Superior temporal gyrus (tissue), 1 donor: ENCODE data around the gene TMEM272.

ENCODE experiments used
- DNase-seq: peaks from one replicate; pipeline ENCODE4 v3.0.0-alpha.2; 2016; ENCODE audit errors: extremely low spot score

TMEM272 gene

GRCh38 chr13:51804295-51805172 lies 40.4 kb downstream of the TMEM272 start:
- DNase-seq, result peak; percentile 75

- peak; percentile 89 for DNase-seq
These were observed 41.3 kb downstream of the TMEM272 start, which contains the start of gene DHRS12 for GRCh38 chr13:51803422-51804294. Gene DHRS12, minus strand, starts transcription at chr13:51804163. Its CDS starts 4,504 bp downstream, at chr13:51799659.

DNA sequence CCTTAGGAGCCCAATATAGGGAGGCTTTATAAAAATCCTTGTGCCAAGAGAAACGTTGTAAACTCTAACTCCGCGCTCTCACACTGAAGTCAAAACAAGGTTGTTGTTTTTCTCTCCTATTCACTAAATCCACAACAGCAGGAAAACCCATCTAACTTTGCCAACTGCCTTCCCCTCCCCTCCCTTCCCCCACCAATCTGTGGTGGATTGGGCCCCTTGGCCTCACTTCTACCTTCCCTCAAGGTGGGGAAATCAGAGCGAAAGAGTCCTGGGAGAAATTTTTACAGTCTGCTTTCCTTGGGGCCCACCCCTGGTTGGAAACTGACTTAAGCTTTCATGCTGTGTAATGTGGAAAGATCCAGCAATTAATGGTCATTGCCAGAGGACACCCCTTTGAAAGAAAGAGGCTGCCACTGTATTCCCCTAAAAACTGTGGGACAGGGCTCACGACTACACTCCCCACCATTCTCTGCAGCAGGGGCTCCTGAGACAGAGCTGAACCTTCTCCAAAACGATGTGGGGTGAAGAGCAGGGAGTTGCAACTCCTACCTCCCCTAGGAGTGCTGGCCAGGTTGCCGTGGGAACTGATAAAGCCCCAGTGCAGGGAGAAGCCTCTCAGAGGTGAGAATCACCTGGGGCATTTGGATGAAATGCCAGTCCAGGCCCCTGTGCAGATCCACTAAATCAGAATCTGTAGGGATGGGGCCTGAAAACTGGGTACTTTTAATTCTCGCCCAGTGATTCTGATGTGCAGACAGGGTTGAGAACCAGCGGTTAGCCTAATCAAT lies 42.2 kb downstream of the TMEM272 start:
- no peak for DNase-seq

GRCh38 chr13:51801631-51802099 lies 43.3 kb downstream of the TMEM272 start:
- peak; percentile 78 for DNase-seq

DNA sequence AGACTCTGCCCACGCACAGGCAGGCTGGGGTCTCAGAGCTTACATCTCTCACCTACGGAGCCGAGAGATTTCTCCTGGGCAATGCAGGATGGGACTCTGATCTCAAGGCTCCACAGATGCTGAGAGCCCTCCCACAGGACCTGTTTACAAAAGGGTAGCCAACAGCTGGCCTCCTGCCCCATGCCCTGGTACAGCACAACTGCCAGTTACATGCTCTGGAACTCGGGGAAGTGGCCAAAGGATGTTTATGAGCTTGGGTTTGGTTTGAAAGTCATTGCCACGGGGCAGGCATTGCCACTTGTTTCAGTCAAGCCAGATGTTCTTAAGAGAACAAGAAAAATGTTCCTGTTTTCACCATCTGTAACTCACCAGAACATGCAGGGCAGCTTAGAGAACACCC lies 44.5 kb downstream of the TMEM272 start:
- no peak for DNase-seq

DNA sequence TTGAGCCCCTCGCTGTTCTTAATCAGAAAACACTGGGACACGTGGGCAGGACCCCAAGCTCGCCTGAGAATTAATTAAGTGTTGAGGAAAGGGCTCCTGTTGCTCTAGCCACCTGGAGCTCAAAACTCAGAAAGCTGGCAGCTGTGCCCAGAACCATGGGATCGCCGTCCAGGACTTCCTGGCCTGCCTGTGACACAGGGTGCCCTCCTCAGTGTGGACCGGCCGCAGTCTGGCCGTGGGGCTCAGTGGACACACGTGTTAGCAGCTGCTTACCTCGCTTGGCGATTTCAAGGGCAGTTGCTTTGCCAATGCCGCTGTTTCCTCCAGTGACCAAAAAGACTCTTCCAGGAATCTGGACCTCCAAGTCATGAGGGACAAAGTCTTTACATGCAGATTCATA lies 45.7 kb downstream of the TMEM272 start:
- DNase-seq, result no peak

- DNase-seq, result peak; percentile 56
These were observed 47.1 kb downstream of the TMEM272 start for GRCh38 chr13:51797664-51798488.

DNA sequence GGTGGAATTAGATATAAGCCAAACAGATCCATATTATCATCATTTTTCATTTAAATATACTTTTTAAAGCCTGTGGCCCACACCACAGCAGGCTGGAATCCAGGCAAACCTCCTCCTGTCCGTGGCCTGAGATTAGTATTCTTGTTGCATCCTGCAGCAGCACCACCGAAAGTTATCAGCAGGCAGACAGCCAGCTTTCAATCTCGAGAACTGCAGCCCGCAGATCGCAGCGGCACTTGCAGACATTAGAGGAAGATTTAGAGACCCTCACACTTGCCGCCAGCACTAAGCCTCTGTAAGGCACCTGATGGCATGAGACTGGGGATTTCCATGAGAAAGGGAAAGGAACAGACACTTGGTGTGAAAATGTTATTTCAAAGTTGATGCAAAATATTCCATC lies 48.4 kb downstream of the TMEM272 start:
- no peak for DNase-seq

GRCh38 chr13:51795419-51795818 lies 49.6 kb downstream of the TMEM272 start:
- no peak for DNase-seq

DNA sequence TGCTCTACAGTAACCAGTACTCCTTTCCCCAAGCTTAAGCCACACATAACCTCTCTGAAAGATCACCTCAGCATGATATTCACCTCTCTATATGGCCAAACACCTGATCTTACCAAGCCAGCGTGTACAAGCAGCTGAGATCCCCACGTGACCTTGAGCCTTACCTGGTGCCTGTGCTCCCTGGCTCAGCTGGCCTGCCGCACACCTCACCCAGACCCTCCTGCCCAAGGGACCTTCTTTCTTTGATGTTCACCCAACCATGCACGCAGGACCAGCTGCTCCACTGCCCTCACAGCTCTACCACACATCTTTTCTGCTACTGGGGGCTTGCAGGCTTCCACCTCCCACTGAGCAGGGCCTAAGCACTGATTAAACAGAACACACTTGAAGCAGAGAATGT lies 50.0 kb downstream of the TMEM272 start:
- DNase-seq, result no peak

GRCh38 chr13:51793570-51794271 lies 51.3 kb downstream of the TMEM272 start:
- DNase-seq, result no peak

DNA sequence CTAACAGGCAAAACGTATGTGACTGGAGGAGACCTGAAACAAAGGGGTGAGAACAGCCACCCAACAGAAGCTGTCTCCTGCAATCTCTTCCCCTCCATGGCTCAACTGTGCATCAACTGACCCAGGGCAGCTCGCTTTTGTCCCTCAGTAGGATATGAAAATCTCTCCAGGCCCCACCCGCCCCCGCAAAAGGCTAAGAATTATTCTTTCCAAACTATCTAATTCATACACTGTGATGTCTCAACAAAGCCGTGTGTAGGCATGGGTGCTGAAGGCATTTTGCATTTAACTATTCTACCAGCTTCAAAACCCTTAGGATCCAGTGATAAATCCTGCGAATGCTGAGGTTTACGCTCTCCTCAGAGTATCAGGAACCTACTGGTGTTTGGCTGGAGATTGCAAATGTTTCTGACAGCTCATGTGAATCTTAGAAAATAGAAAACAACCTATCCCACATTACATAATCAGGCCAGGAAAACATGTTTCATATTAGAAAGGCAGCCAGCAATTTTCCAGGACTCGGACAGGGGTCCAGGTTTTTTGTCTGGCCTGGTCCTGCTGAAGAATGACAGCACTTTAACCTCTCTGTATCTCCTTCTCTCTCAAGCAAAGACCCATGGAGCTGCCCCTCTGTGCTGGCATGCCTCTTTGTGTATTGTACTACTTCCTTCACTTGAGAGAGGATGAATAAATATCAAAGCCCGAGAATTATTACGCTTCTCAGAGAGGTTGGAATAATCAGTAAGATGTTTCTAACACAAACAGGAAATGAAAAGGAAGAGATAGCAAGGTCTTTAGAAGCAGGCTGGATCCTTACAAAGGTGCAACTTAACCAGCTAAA lies 58.3 kb downstream of the TMEM272 start:
- DNase-seq, result peak; percentile 37

DNA sequence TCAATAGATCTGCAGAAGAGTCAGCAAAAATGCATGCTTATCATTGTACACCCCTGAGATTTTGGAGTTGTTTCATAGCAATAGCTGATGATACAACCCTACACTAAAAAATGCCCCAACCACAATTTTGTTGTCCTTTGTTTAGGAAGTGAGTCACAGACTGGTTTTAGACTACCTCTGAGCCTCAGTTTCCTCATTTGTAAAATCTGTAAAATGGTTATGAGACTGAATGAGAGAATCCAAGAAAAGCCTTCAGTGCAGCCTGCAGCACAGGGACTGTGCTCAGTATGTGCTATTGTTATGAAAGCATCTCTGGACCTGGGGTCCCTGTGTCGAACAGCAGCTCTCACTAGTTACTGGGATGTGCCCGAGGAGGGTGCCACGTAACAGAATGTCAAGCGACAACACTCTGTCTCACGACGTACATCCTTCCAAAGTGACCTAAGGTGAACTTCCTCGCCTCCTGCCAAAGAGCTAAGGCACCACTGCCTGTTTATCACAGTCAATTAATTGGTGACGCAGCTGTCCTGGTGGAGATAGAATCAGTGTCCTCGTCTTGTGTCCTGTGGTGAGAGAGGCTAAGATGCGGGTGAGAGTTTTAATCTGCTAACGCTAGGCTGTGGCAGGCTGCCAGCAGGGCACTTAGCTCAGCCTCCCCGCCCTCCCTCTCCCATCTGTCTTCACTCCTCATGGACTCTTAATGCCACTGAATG lies 59.1 kb downstream of the TMEM272 start:
- peak; percentile 44 for DNase-seq

GRCh38 chr13:51784097-51784496 lies 60.9 kb downstream of the TMEM272 start:
- DNase-seq, result no peak

DNA sequence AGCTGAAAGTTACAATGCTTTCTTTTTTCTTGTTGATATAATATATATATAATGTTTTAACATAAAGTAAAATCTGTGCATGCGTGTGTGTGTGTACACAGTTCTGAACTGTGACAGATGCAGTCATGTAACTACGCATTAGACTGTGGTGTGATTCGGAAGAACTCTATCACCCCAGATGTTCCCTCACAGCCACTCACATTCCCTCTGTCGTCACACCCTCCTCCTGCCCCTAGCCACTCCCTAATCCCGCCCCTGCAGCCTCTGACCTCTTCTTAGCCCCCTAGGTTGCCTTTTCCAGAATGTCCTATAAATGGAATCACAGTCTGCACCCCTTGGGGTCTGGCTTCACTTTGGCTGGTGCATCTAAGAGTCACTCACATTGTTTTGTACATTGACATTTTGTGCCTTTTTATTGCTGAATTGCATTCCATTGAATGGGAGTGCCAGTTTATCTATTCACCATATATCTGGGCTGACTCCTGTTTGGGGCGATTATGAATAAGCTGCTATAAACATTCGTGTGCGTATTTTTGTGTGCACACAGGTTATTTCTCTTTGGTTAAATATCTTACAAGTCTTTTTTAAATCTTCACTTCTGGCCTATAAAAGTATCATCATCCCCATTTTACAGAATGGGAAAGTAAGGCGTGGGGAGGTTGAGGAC lies 61.4 kb downstream of the TMEM272 start:
- no peak for DNase-seq

GRCh38 chr13:51782026-51782710 lies 62.8 kb downstream of the TMEM272 start:
- no peak for DNase-seq

- DNase-seq, result no peak
These were observed 63.5 kb downstream of the TMEM272 start for GRCh38 chr13:51781246-51782022.
